UCSD-AML1 (cell line): ENCODE measurements around the gene DNAJC12.
A peak's percentile ranks its signal among the peaks of the same experiment; 100 is the strongest.
"Not testable (repeated sequence)": the region's sequence is repeated elsewhere in the genome, so short reads cannot be mapped to it uniquely, and the experiment has no call there.

ENCODE experiments used
- DNase-seq: peaks from one replicate; lab custom pipeline; 2025; ENCODE audit not compliant: unreplicated experiment; lab: John Stamatoyannopoulos, UW

DNAJC12 gene

GRCh38 chr10:67793313-67793712 lies 44.7 kb downstream of the DNAJC12 start:
- no peak for DNase-seq

GRCh38 chr10:67792653-67793052 lies 45.3 kb downstream of the DNAJC12 start:
- no peak for DNase-seq

GRCh38 chr10:67790534-67791408 lies 47.2 kb downstream of the DNAJC12 start:
- DNase-seq: peak; percentile 20

- no peak for DNase-seq
These were observed 48.2 kb downstream of the DNAJC12 start for GRCh38 chr10:67789769-67790168.

- DNase-seq: peak; percentile 76
These were observed 49.7 kb downstream of the DNAJC12 start for GRCh38 chr10:67788028-67788886.

GRCh38 chr10:67785098-67785497 lies 52.9 kb downstream of the DNAJC12 start:
- no peak for DNase-seq

GRCh38 chr10:67784474-67784873 lies 53.5 kb downstream of the DNAJC12 start:
- DNase-seq: no peak

- DNase-seq: no peak
These were observed 54.2 kb downstream of the DNAJC12 start for GRCh38 chr10:67783606-67784294.

- no peak for DNase-seq
These were observed 55.5 kb downstream of the DNAJC12 start for GRCh38 chr10:67782530-67782929.

GRCh38 chr10:67780759-67781538 lies 57.0 kb downstream of the DNAJC12 start:
- no peak for DNase-seq

GRCh38 chr10:67780204-67780621 lies 57.8 kb downstream of the DNAJC12 start:
- DNase-seq: not testable (repeated sequence)

GRCh38 chr10:67779465-67780203 lies 58.4 kb downstream of the DNAJC12 start:
- DNase-seq: no peak

GRCh38 chr10:67776371-67776770 lies 61.6 kb downstream of the DNAJC12 start:
- no peak for DNase-seq

- no peak for DNase-seq
These were observed 62.7 kb downstream of the DNAJC12 start for GRCh38 chr10:67775279-67775678.

GRCh38 chr10:67772894-67773511 lies 65.0 kb downstream of the DNAJC12 start:
- DNase-seq: no peak

- DNase-seq: no peak
These were observed 65.8 kb downstream of the DNAJC12 start for GRCh38 chr10:67772151-67772550.

GRCh38 chr10:67771200-67771599 lies 66.8 kb downstream of the DNAJC12 start:
- no peak for DNase-seq

- DNase-seq: no peak
These were observed 67.5 kb downstream of the DNAJC12 start for GRCh38 chr10:67770537-67770936.

GRCh38 chr10:67767244-67767643 lies 70.7 kb downstream of the DNAJC12 start:
- no peak for DNase-seq
